PC-3 (cell line): Measurements from ENCODE around the gene MTMR4. TPM values are rescaled to one million over a fixed set of nuclear protein-coding genes. Genes with fewer than 3 reads are reported as not detected.

ENCODE experiments used
- ATAC-seq: fragments of 200-7000 bp; cut with Tn5 transposase; 2 replicates; pipeline ENCODE4 v1.9.1; 2020; ENCODE audit warnings: mild to moderate bottlenecking, moderate library complexity
- BruUV-seq: library from RNA; stranded (reverse); fragments of 400-500 nt; replicated peaks from 2 replicates; lab custom pipeline; 2021; lab: Mats Ljungman, UMichigan
- CTCF ChIA-PET: fragments of 300-600 bp; sonication (Branson Sonifier 250); formaldehyde crosslinking; loops from one replicate; lab custom pipeline; 2022; ENCODE audit warnings: antibody characterized with exemption; lab: Charles Lee
- POLR2A ChIA-PET: fragments of 300-600 bp; sonication (Branson Sonifier 250); formaldehyde crosslinking; loops from one replicate; lab custom pipeline; 2022; ENCODE audit warnings: antibody characterized with exemption; ENCODE audit not compliant: unreplicated experiment; lab: Charles Lee
- DNase-seq: peaks from one replicate; pipeline ENCODE4 v3.0.0-alpha.2; 2015
- H2AFZ ChIP-seq: fragments of 300-600 bp; sonication (generic); 2 replicates; pipeline ENCODE4 v1.6.0; 2016; ENCODE audit warnings: antibody characterized with exemption, low read length
- H3F3A ChIP-seq: fragments of 300-600 bp; sonication (generic); one replicate; pipeline ENCODE4 v1.6.0; 2017; ENCODE audit warnings: antibody characterized with exemption, low read length, control low read depth, mild to moderate bottlenecking; ENCODE audit not compliant: unreplicated experiment
- H3K27ac ChIP-seq: fragments of 300-600 bp; sonication (generic); 2 replicates; pipeline ENCODE4 v1.5.1; 2016; ENCODE audit warnings: mild to moderate bottlenecking, low read length
- H3K27me3 ChIP-seq: fragments of 300-600 bp; sonication (generic); 2 replicates; pipeline ENCODE4 v1.6.1; 2016; ENCODE audit warnings: low read length, mixed read lengths
- H3K36me3 ChIP-seq: fragments of 300-600 bp; sonication (generic); 2 replicates; pipeline ENCODE4 v1.6.1; 2016; ENCODE audit warnings: low read depth, mixed run types, low read length, mixed read lengths
- H3K4me1 ChIP-seq: fragments of 300-600 bp; sonication (generic); 2 replicates; pipeline ENCODE4 v1.5.1; 2016; ENCODE audit warnings: low read length; ENCODE audit not compliant: insufficient read depth
- H3K4me2 ChIP-seq: fragments of 300-600 bp; sonication (generic); 2 replicates; pipeline ENCODE4 v1.6.0; 2016; ENCODE audit warnings: low read length
- H3K4me3 ChIP-seq: fragments of 300-600 bp; sonication (generic); 2 replicates; pipeline ENCODE4 v1.5.1; 2016; ENCODE audit warnings: mild to moderate bottlenecking, low read length, mixed read lengths
- H3K79me2 ChIP-seq: fragments of 300-600 bp; sonication (generic); 2 replicates; pipeline ENCODE4 v1.6.1; 2017; ENCODE audit warnings: low read length, mixed read lengths
- H3K9ac ChIP-seq: fragments of 300-600 bp; sonication (generic); 2 replicates; pipeline ENCODE4 v1.6.0; 2016; ENCODE audit warnings: mild to moderate bottlenecking, low read length
- H3K9me2 ChIP-seq: fragments of 300-600 bp; sonication (generic); replicated peaks from 2 replicates; pipeline ENCODE4 v1.6.1; 2016; ENCODE audit warnings: mixed run types, low read length, mixed read lengths
- H3K9me3 ChIP-seq: fragments of 300-600 bp; sonication (generic); 2 replicates; pipeline ENCODE4 v1.6.1; 2016; ENCODE audit warnings: low read length, mixed read lengths
- H4K20me1 ChIP-seq: fragments of 300-600 bp; sonication (generic); 2 replicates; pipeline ENCODE4 v1.6.1; 2016; ENCODE audit warnings: low read length, mixed read lengths
- EZH2 ChIP-seq: fragments of 300-600 bp; sonication (generic); IDR thresholded peaks from one replicate; pipeline ENCODE4 v1.6.1; 2017; ENCODE audit warnings: antibody characterized with exemption, mild to moderate bottlenecking, low read length; ENCODE audit not compliant: unreplicated experiment
- EZH2phosphoT487 ChIP-seq: fragments of 300-600 bp; sonication (generic); IDR thresholded peaks from 2 replicates; pipeline ENCODE4 v1.6.1; 2018; ENCODE audit warnings: mild to moderate bottlenecking, antibody characterized with exemption, low read length, borderline replicate concordance
- intact Hi-C: fragments of 100-400 bp; cut with micrococcal nuclease; formaldehyde crosslinking; loops from 2 replicates; pipeline ENCODE4 v1.9.0; 2023
- total RNA-seq: library from RNA; depleted of rRNA; stranded (reverse); fragments of >200 nt; gene quantifications from 2 replicates; pipeline ENCODE4 v1.2.3, GENCODE V29; 2014
- TF ChIP-seq, protein P1 (sequence below): fragments of 300-600 bp; sonication (generic); conservative IDR thresholded peaks from 2 replicates; pipeline ENCODE4 v1.5.1; 2017; ENCODE audit warnings: antibody characterized with exemption, low read depth, mild to moderate bottlenecking, low read length

The MTMR4 gene
- total RNA-seq, 1 experiment from 2014 or later: 48.7 TPM

DNA sequence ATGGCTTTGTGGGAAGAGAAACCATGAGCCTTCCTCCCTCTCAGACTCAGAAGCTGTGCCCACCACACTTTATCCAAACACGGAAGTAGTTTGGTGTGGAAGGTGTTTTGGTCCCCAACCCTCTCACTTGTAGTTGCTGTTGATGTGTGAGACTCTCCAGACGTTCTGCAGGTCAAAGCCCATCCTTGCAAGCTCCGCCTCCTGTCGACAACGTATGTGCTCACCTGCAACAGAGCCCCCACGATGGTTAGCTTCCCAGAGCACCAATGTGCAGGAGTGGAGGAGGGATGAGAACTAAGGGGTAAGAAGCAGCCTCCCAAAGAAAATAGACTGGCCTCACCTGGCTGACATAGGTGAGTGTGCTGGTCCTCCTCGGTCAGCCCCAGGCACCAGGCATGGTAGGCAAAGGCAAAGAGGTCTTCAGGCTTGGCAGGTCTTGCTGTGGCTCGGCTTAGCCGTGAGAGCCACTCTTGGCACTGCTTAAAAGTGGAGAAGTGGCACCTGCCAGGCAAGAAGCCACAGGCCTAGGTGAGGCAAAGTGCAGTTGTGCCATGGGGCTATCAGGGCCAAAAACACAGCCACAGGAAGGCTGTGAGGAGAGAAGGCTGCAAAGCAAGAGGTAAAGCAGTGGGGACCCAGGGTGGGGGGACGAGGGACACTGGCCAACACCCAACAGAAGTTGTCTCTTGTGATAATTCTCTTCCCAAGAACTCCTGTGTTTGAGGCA, 5.9 kb downstream of the MTMR4 start:
- peaks cover 28% of the 10 kb centered on the region; the same call in 1 of the 2 replicates for H3K36me3 ChIP-seq
- H3K4me1 ChIP-seq: peaks cover 4% of the 10 kb centered on the region; the same call in 1 of the 2 replicates
- ChIA-PET CTCF (no interaction called here), POLR2A (no interaction called here)
- TF ChIP-seq EZH2phosphoT487 (no peak), EZH2 (no peak)
- TF ChIP-seq, protein P1, sequence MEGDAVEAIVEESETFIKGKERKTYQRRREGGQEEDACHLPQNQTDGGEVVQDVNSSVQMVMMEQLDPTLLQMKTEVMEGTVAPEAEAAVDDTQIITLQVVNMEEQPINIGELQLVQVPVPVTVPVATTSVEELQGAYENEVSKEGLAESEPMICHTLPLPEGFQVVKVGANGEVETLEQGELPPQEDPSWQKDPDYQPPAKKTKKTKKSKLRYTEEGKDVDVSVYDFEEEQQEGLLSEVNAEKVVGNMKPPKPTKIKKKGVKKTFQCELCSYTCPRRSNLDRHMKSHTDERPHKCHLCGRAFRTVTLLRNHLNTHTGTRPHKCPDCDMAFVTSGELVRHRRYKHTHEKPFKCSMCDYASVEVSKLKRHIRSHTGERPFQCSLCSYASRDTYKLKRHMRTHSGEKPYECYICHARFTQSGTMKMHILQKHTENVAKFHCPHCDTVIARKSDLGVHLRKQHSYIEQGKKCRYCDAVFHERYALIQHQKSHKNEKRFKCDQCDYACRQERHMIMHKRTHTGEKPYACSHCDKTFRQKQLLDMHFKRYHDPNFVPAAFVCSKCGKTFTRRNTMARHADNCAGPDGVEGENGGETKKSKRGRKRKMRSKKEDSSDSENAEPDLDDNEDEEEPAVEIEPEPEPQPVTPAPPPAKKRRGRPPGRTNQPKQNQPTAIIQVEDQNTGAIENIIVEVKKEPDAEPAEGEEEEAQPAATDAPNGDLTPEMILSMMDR: no peak
- no peak overlapping the region for H3K27ac ChIP-seq
- DNase-seq (no peak), ATAC-seq (no peak)
- no peak overlapping the region for H3K4me3 ChIP-seq
- H3K79me2 ChIP-seq: peaks cover 7% of the 10 kb centered on the region
- no peak overlapping the region for H3K4me2 ChIP-seq
- H3K9me3 ChIP-seq: no peaks in the 10 kb centered on the region
- H4K20me1 ChIP-seq: no peaks in the 10 kb centered on the region
- no peaks in the 10 kb centered on the region for H3K9me2 ChIP-seq
- H3F3A ChIP-seq: no peaks in the 10 kb centered on the region
- H3K9ac ChIP-seq: no peak overlapping the region
- no peaks in the 10 kb centered on the region for H3K27me3 ChIP-seq
- intact Hi-C loops: no loop called here
- no peak overlapping the region for H2AFZ ChIP-seq
- no TSS peak for BruUV-seq

DNA sequence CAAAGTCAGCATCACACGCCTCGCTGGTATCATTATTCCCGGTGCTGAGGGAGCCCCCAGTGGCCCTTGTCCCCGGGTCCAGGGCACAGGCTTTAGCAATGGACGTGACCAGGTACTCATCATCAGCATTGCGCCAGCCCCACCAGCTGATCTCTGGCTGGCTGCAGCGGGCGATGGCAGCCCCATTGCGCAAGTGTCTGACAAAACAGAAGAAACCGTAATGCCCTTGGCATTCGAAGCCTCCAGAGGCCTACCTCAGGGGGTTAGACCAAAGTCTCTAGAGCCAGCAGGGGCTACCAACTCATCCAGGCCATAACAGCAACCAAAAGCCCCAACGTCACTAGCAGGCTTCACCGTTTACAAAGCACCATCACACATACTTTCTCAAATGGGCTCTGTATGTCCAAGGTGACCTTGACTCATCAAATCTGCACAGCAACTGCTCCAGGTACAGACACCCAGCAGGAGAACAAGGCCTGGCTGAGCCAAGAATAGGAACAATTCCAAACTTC, 7.3 kb downstream of the MTMR4 start:
- CTCF ChIA-PET: no interaction called here
- BruUV-seq: no TSS peak
- intact Hi-C loops: no loop called here

More for the DNA sequence above, 7.3 kb downstream of the MTMR4 start:
- H3K9ac ChIP-seq: no peak overlapping the region
- no peak overlapping the region for H3K4me3 ChIP-seq
- H3K4me1 ChIP-seq: no peaks in the 10 kb centered on the region
- H2AFZ ChIP-seq: no peak overlapping the region
- H3K27me3 ChIP-seq: no peaks in the 10 kb centered on the region
- ATAC-seq (no peak), DNase-seq (no peak)
- H4K20me1 ChIP-seq: no peaks in the 10 kb centered on the region
- no peaks in the 10 kb centered on the region for H3K9me3 ChIP-seq
- no peaks in the 10 kb centered on the region for H3K79me2 ChIP-seq
- POLR2A ChIA-PET: no interaction called here
- no peaks in the 10 kb centered on the region for H3K9me2 ChIP-seq
- no peak overlapping the region for H3K27ac ChIP-seq
- TF ChIP-seq, protein P1: no peak
- H3K4me2 ChIP-seq: no peak overlapping the region
- peaks cover 40% of the 10 kb centered on the region; the same call in 1 of the 2 replicates for H3K36me3 ChIP-seq
- H3F3A ChIP-seq: no peaks in the 10 kb centered on the region
